ENCODE data around the gene MCTP2.

DNA sequence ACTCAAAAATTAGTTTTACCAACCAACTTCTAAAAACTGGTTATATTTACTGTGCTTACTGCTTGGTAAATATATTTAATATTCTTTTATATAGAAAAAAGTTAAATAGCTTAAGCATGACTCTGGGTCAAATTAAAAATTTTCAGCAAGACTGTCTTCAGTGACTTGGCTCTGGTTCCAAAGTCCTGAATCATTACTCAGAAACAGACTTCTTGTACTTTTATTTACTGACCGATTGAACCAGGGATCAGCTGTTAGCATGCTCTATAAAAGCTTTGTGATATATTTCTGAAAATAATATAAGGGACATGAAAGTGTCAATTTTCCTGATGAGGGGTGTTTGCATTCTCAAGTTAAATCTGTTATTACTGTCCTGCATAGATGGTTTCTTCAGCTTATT is 164.3 kb downstream of the MCTP2 start:
- TF ChIP-seq ZNF274 (IDR thresholded peaks at IDR 0.05; ENCODE audit: low read depth, low read length), result no peak
- TF ChIP-seq SUZ12 (IDR thresholded peaks at IDR 0.05; ENCODE audit: extremely low read depth, insufficient read depth, insufficient read length), result no peak
